GM10248 (cell line): ENCODE results near the gene PTPN1.
"Not testable (repeated sequence)": the region's sequence is repeated elsewhere in the genome, so short reads cannot be mapped to it uniquely, and the experiment has no call there.

Source experiments
- CTCF ChIA-PET: fragments of 300-600 bp; sonication (Branson Sonifier 250); formaldehyde crosslinking; extraction: SDS; loops from one replicate; lab custom pipeline; 2021; ENCODE audit warnings: antibody characterized with exemption; lab: Yijun Ruan, JAX
- POLR2A ChIA-PET: fragments of 350-650 bp; sonication (Branson Sonifier 250); formaldehyde crosslinking; extraction: SDS; loops from one replicate; lab custom pipeline; 2020; ENCODE audit warnings: antibody characterized with exemption; lab: Yijun Ruan, JAX
- DNase-seq: peaks from one replicate; pipeline ENCODE4 v3.0.0; 2012; ENCODE audit errors: extremely low spot score
- CTCF ChIP-seq: IDR thresholded peaks from 2 replicates; pipeline ENCODE4 v1.5.1; 2012; ENCODE audit warnings: mild to moderate bottlenecking, low read depth; ENCODE audit errors: extremely low read depth, missing control alignments, control extremely low read depth

Gene PTPN1

GRCh38 chr20:50595433-50595895, 85.3 kb downstream of the PTPN1 start:
- ChIA-PET CTCF (interaction anchor here (2.5 kb wide), 1 partner anchor 9 kb away, joined by 7 read pairs; no protein-coding TSS in a partner anchor), POLR2A (no interaction called here)
- TF ChIP-seq CTCF = no peak
- DNase-seq = no peak

GRCh38 chr20:50595988-50596693, 86.0 kb downstream of the PTPN1 start:
- ChIA-PET CTCF (interaction anchor here (2.5 kb wide), 2 partner anchors 8 to 9 kb away, joined by 7 to 12 read pairs; no protein-coding TSS in a partner anchor), POLR2A (no interaction called here)
- DNase-seq = no peak
- TF ChIP-seq CTCF = no peak

- no peak for TF ChIP-seq CTCF
- ChIA-PET CTCF (interaction anchor here (1.2 to 2.5 kb wide), 3 partner anchors 8 to 119 kb away, joined by 3 to 12 read pairs (median 7); no protein-coding TSS in a partner anchor), POLR2A (no interaction called here)
- no peak for DNase-seq
Measured at GRCh38 chr20:50596694-50597021, 86.5 kb downstream of the PTPN1 start.

- TF ChIP-seq CTCF = no peak
- POLR2A ChIA-PET = no interaction called here
- DNase-seq = no peak
- CTCF ChIA-PET = interaction anchor here (1.2 to 2.5 kb wide), 3 partner anchors 9 to 119 kb away, joined by 3 to 12 read pairs (median 7); no protein-coding TSS in a partner anchor
Measured at GRCh38 chr20:50597406-50597969, 87.3 kb downstream of the PTPN1 start.

- POLR2A ChIA-PET = no interaction called here
- DNase-seq = no peak
- no peak for TF ChIP-seq CTCF
- CTCF ChIA-PET = interaction anchor here (1.2 to 2.5 kb wide), 3 partner anchors 10 to 120 kb away, joined by 3 to 12 read pairs (median 7); no protein-coding TSS in a partner anchor
Measured at GRCh38 chr20:50598074-50598473, 87.9 kb downstream of the PTPN1 start.

- CTCF ChIA-PET = interaction anchor here (2.5 kb wide), 1 partner anchor 10 kb away, joined by 12 read pairs; no protein-coding TSS in a partner anchor
- POLR2A ChIA-PET = not testable (repeated sequence)
Measured at GRCh38 chr20:50598768-50599167, 88.6 kb downstream of the PTPN1 start.

GRCh38 chr20:50600281-50600895, 90.2 kb downstream of the PTPN1 start:
- POLR2A ChIA-PET = no interaction called here
- CTCF ChIA-PET = interaction anchor here (1.3 kb wide), 1 partner anchor 13 kb away, joined by 8 read pairs; no protein-coding TSS in a partner anchor
- no peak for TF ChIP-seq CTCF
- DNase-seq = no peak

More at GRCh38 chr20:50598768-50599167, 88.6 kb downstream of the PTPN1 start:
- DNase-seq = not testable (repeated sequence)
